Measurements from ENCODE around the gene GMDS.

Gene GMDS

DNA sequence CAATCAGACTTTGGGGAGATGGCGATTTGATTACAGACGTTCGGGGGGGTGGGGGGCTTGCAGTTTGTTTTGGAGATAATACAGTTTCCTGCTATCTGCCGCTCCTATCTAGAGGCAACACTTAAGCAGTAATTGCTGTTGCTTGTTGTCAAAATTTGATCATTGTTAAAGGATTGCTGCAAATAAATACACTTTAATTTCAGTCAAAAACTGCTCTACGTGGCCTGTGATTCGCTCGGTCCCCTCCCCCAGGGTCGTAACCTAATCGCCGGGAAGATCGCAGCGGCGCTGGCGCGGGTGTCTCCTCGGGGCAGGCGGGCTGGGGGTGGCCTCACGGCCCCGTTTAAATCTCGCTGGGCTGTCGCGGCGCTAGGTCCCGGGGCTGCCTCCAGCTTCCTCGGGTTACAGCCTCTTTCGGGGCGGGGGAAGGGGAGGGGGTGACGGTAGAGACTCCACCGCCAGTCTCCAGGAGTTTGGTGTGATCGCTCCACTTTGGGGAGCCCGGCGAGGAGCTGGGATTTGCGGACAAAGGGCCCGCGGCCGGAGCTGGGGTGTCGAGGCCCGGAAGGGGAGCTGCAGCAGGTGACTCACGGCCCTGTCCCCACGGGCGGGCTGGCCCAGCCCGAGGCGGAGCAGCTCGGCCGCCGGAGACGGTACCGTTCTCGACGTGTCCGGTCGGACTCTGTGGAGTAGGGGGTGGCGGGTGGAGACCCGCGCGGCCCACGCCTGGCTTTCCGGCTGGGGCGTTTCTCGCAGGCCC, 631.5 kb downstream of the GMDS start:
- ChIA-PET POLR2A (no interaction called here), CTCF (interaction anchor here (1.0 to 1.3 kb wide), 2 partner anchors 10 to 14 kb away, joined by 6 to 8 read pairs; no protein-coding TSS in a partner anchor)
- H3K27me3 ChIP-seq (replicated peaks in 2 of 5; ENCODE audit: control insufficient read depth in 4 of 5, insufficient read depth in 5 of 5, low read length in 4 of 5) = peaks cover 12 to 95% (median 51%) of the 10 kb centered on the region in 5 experiments
- H3K9me3 ChIP-seq (ENCODE audit: control extremely low read depth in 1 of 5, control insufficient read depth in 4 of 5, insufficient read depth in 2 of 5, low read depth in 1 of 5, low read length in 4 of 5) = no peaks in the 10 kb centered on the region
- no peaks in the 10 kb centered on the region for H3K36me3 ChIP-seq (ENCODE audit: control insufficient read depth in 4 of 4, insufficient read depth in 4 of 4, low read length in 3 of 4)
- DNase-seq = no peak
- 7% methylated on average over 54 of the region's 60 CpGs for WGBS (ENCODE audit: insufficient coverage)
- H3K4me1 ChIP-seq (ENCODE audit: control extremely low read depth in 1 of 4, control insufficient read depth in 4 of 4, insufficient read depth in 4 of 4, low read length in 3 of 4) = peaks cover 0 to 42% (median 37%) of the 10 kb centered on the region in 4 experiments
- no peak overlapping the region for H3K27ac ChIP-seq (ENCODE audit: insufficient read depth in 1 of 2, low read depth in 1 of 2, low read length in 2 of 2, poor library complexity in 1 of 2, severe bottlenecking in 2 of 2)
- peak overlapping the region in 1 of 7 experiments; percentile 19 for H3K4me3 ChIP-seq (ENCODE audit: control insufficient read depth in 1 of 7, extremely low read depth in 1 of 7, insufficient read depth in 4 of 7, low read depth in 2 of 7, low read length in 6 of 7)

DNA sequence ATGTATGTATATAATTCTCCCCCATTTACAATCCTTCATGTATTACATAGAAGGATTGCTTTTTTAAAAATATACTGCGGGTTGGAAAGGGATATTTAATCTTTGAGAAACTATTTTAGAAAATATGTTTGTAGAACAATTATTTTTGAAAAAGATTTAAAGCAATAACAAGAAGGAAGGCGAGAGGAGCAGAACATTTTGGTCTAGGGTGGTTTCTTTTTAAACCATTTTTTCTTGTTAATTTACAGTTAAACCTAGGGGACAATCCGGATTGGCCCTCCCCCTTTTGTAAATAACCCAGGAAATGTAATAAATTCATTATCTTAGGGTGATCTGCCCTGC, 632.1 kb downstream of the GMDS start:
- no CpG with 5 or more reads among the region's 3 CpGs for WGBS (ENCODE audit: insufficient coverage)
- Histone ChIP-seq H3K4me3 (ENCODE audit: control insufficient read depth in 1 of 7, extremely low read depth in 1 of 7, insufficient read depth in 4 of 7, low read depth in 2 of 7, low read length in 6 of 7) (no peak overlapping the region), H3K27ac (ENCODE audit: insufficient read depth in 1 of 2, low read depth in 1 of 2, low read length in 2 of 2, poor library complexity in 1 of 2, severe bottlenecking in 2 of 2) (no peak overlapping the region), H3K36me3 (ENCODE audit: control insufficient read depth in 4 of 4, insufficient read depth in 4 of 4, low read length in 3 of 4) (no peaks in the 10 kb centered on the region), H3K4me1 (ENCODE audit: control extremely low read depth in 1 of 4, control insufficient read depth in 4 of 4, insufficient read depth in 4 of 4, low read length in 3 of 4) (peaks cover 0 to 47% (median 42%) of the 10 kb centered on the region in 4 experiments), H3K9me3 (ENCODE audit: control extremely low read depth in 1 of 5, control insufficient read depth in 4 of 5, insufficient read depth in 2 of 5, low read depth in 1 of 5, low read length in 4 of 5) (no peaks in the 10 kb centered on the region), H3K27me3 (replicated peaks in 2 of 5; ENCODE audit: control insufficient read depth in 4 of 5, insufficient read depth in 5 of 5, low read length in 4 of 5) (peaks cover 12 to 95% (median 50%) of the 10 kb centered on the region in 5 experiments)
- ChIA-PET CTCF (interaction anchor here (3.2 to 3.4 kb wide), 2 partner anchors 14 kb away, joined by 15 to 23 read pairs; no protein-coding TSS in a partner anchor), POLR2A (no interaction called here)
- no peak for DNase-seq

DNA sequence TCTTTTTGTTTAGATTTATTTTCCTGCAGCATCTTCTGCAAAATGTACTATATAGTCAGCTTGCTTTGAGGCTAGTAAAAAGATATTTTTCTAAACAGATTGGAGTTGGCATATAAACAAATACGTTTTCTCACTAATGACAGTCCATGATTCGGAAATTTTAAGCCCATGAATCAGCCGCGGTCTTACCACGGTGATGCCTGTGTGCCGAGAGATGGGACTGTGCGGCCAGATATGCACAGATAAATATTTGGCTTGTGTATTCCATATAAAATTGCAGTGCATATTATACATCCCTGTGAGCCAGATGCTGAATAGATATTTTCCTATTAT, 632.5 kb downstream of the GMDS start:
- Histone ChIP-seq H3K4me3 (ENCODE audit: control insufficient read depth in 1 of 7, extremely low read depth in 1 of 7, insufficient read depth in 4 of 7, low read depth in 2 of 7, low read length in 6 of 7) (no peak overlapping the region), H3K27me3 (replicated peaks in 2 of 5; ENCODE audit: control insufficient read depth in 4 of 5, insufficient read depth in 5 of 5, low read length in 4 of 5) (peaks cover 12 to 95% (median 51%) of the 10 kb centered on the region in 5 experiments), H3K27ac (ENCODE audit: insufficient read depth in 1 of 2, low read depth in 1 of 2, low read length in 2 of 2, poor library complexity in 1 of 2, severe bottlenecking in 2 of 2) (no peak overlapping the region), H3K4me1 (ENCODE audit: control extremely low read depth in 1 of 4, control insufficient read depth in 4 of 4, insufficient read depth in 4 of 4, low read length in 3 of 4) (peaks cover 0 to 51% (median 43%) of the 10 kb centered on the region in 4 experiments), H3K36me3 (ENCODE audit: control insufficient read depth in 4 of 4, insufficient read depth in 4 of 4, low read length in 3 of 4) (no peaks in the 10 kb centered on the region), H3K9me3 (ENCODE audit: control extremely low read depth in 1 of 5, control insufficient read depth in 4 of 5, insufficient read depth in 2 of 5, low read depth in 1 of 5, low read length in 4 of 5) (no peaks in the 10 kb centered on the region)
- 13% methylated on average over 3 of the region's 7 CpGs for WGBS (ENCODE audit: insufficient coverage)
- ChIA-PET CTCF (interaction anchor here (3.2 to 3.4 kb wide), 2 partner anchors 14 kb away, joined by 15 to 23 read pairs; no protein-coding TSS in a partner anchor), POLR2A (no interaction called here)
- peak in 1 of 3 donors; percentile 37 for DNase-seq

DNA sequence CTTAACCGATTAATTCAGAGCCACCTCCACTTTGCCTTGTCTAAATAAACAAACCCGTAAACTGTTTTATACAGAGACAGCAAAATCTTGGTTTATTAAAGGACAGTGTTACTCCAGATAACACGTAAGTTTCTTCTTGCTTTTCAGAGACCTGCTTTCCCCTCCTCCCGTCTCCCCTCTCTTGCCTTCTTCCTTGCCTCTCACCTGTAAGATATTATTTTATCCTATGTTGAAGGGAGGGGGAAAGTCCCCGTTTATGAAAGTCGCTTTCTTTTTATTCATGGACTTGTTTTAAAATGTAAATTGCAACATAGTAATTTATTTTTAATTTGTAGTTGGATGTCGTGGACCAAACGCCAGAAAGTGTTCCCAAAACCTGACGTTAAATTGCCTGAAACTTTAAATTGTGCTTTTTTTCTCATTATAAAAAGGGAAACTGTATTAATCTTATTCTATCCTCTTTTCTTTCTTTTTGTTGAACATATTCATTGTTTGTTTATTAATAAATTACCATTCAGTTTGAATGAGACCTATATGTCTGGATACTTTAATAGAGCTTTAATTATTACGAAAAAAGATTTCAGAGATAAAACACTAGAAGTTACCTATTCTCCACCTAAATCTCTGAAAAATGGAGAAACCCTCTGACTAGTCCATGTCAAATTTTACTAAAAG, 633.0 kb downstream of the GMDS start:
- POLR2A ChIA-PET = no interaction called here
- H3K4me3 ChIP-seq (ENCODE audit: control insufficient read depth in 1 of 7, extremely low read depth in 1 of 7, insufficient read depth in 4 of 7, low read depth in 2 of 7, low read length in 6 of 7) = peak overlapping the region in 5 of 7 experiments; percentile 35 to 72 (median 55)
- H3K27ac ChIP-seq (ENCODE audit: insufficient read depth in 1 of 2, low read depth in 1 of 2, low read length in 2 of 2, poor library complexity in 1 of 2, severe bottlenecking in 2 of 2) = no peak overlapping the region
- no peaks in the 10 kb centered on the region for H3K9me3 ChIP-seq (ENCODE audit: control extremely low read depth in 1 of 5, control insufficient read depth in 4 of 5, insufficient read depth in 2 of 5, low read depth in 1 of 5, low read length in 4 of 5)
- 17% methylated on average over 3 of the region's 10 CpGs for WGBS (ENCODE audit: insufficient coverage)
- H3K27me3 ChIP-seq (replicated peaks in 2 of 5; ENCODE audit: control insufficient read depth in 4 of 5, insufficient read depth in 5 of 5, low read length in 4 of 5) = peaks cover 12 to 95% (median 52%) of the 10 kb centered on the region in 5 experiments
- no peak for DNase-seq
- CTCF ChIA-PET = interaction anchor here (0.7 to 3.4 kb wide), 3 partner anchors 13 to 741 kb away, joined by 3 to 23 read pairs (median 15); no protein-coding TSS in a partner anchor
- peaks cover 0 to 56% (median 47%) of the 10 kb centered on the region in 4 experiments for H3K4me1 ChIP-seq (ENCODE audit: control extremely low read depth in 1 of 4, control insufficient read depth in 4 of 4, insufficient read depth in 4 of 4, low read length in 3 of 4)
- H3K36me3 ChIP-seq (ENCODE audit: control insufficient read depth in 4 of 4, insufficient read depth in 4 of 4, low read length in 3 of 4) = no peaks in the 10 kb centered on the region

DNA sequence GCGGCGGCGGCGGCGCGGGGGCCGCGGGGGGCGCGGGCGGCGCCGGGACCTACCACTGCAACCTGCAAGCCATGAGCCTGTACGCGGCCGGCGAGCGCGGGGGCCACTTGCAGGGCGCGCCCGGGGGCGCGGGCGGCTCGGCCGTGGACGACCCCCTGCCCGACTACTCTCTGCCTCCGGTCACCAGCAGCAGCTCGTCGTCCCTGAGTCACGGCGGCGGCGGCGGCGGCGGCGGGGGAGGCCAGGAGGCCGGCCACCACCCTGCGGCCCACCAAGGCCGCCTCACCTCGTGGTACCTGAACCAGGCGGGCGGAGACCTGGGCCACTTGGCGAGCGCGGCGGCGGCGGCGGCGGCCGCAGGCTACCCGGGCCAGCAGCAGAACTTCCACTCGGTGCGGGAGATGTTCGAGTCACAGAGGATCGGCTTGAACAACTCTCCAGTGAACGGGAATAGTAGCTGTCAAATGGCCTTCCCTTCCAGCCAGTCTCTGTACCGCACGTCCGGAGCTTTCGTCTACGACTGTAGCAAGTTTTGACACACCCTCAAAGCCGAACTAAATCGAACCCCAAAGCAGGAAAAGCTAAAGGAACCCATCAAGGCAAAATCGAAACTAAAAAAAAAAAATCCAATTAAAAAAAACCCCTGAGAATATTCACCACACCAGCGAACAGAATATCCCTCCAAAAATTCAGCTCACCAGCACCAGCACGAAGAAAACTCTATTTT, 633.7 kb downstream of the GMDS start:
- peak in 2 of 3 donors; percentile 57 to 64 for DNase-seq
- no peaks in the 10 kb centered on the region for H3K36me3 ChIP-seq (ENCODE audit: control insufficient read depth in 4 of 4, insufficient read depth in 4 of 4, low read length in 3 of 4)
- CTCF ChIA-PET = interaction anchor here (0.5 to 3.4 kb wide), 5 partner anchors 9 to 890 kb away, joined by 3 to 23 read pairs (median 6); no protein-coding TSS in a partner anchor
- POLR2A ChIA-PET = interaction anchor here (1.3 kb wide), 1 partner anchor 13 kb away, joined by 3 read pairs; no protein-coding TSS in a partner anchor
- H3K27me3 ChIP-seq (replicated peaks in 2 of 5; ENCODE audit: control insufficient read depth in 4 of 5, insufficient read depth in 5 of 5, low read length in 4 of 5) = peaks cover 12 to 95% (median 53%) of the 10 kb centered on the region in 5 experiments
- WGBS (ENCODE audit: insufficient coverage) = 1% methylated on average over 60 of the region's 71 CpGs
- peak overlapping the region in 6 of 7 experiments; percentile 35 to 72 (median 55) for H3K4me3 ChIP-seq (ENCODE audit: control insufficient read depth in 1 of 7, extremely low read depth in 1 of 7, insufficient read depth in 4 of 7, low read depth in 2 of 7, low read length in 6 of 7)
- H3K9me3 ChIP-seq (ENCODE audit: control extremely low read depth in 1 of 5, control insufficient read depth in 4 of 5, insufficient read depth in 2 of 5, low read depth in 1 of 5, low read length in 4 of 5) = no peaks in the 10 kb centered on the region
- peaks cover 0 to 63% (median 53%) of the 10 kb centered on the region in 4 experiments for H3K4me1 ChIP-seq (ENCODE audit: control extremely low read depth in 1 of 4, control insufficient read depth in 4 of 4, insufficient read depth in 4 of 4, low read length in 3 of 4)
- H3K27ac ChIP-seq (ENCODE audit: insufficient read depth in 1 of 2, low read depth in 1 of 2, low read length in 2 of 2, poor library complexity in 1 of 2, severe bottlenecking in 2 of 2) = no peak overlapping the region

DNA sequence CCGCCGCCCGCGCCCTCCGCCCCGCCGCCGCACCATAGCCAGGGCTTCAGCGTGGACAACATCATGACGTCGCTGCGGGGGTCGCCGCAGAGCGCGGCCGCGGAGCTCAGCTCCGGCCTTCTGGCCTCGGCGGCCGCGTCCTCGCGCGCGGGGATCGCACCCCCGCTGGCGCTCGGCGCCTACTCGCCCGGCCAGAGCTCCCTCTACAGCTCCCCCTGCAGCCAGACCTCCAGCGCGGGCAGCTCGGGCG, 634.2 kb downstream of the GMDS start:
- peak in 2 of 3 donors; percentile 31 to 38 for DNase-seq
- POLR2A ChIA-PET = interaction anchor here (1.3 kb wide), 1 partner anchor 14 kb away, joined by 3 read pairs; no protein-coding TSS in a partner anchor
- Histone ChIP-seq H3K36me3 (ENCODE audit: control insufficient read depth in 4 of 4, insufficient read depth in 4 of 4, low read length in 3 of 4) (no peaks in the 10 kb centered on the region), H3K27ac (ENCODE audit: insufficient read depth in 1 of 2, low read depth in 1 of 2, low read length in 2 of 2, poor library complexity in 1 of 2, severe bottlenecking in 2 of 2) (no peak overlapping the region), H3K4me3 (ENCODE audit: control insufficient read depth in 1 of 7, extremely low read depth in 1 of 7, insufficient read depth in 4 of 7, low read depth in 2 of 7, low read length in 6 of 7) (peak overlapping the region in 3 of 7 experiments; percentile 7 to 72 (median 32)), H3K9me3 (ENCODE audit: control extremely low read depth in 1 of 5, control insufficient read depth in 4 of 5, insufficient read depth in 2 of 5, low read depth in 1 of 5, low read length in 4 of 5) (no peaks in the 10 kb centered on the region), H3K27me3 (replicated peaks in 2 of 5; ENCODE audit: control insufficient read depth in 4 of 5, insufficient read depth in 5 of 5, low read length in 4 of 5) (peaks cover 12 to 95% (median 55%) of the 10 kb centered on the region in 5 experiments), H3K4me1 (ENCODE audit: control extremely low read depth in 1 of 4, control insufficient read depth in 4 of 4, insufficient read depth in 4 of 4, low read length in 3 of 4) (peaks cover 0 to 64% (median 53%) of the 10 kb centered on the region in 4 experiments)
- WGBS (ENCODE audit: insufficient coverage) = 3% methylated on average over 37 of the region's 38 CpGs
- CTCF ChIA-PET = interaction anchor here (0.5 to 3.4 kb wide), 4 partner anchors 9 to 890 kb away, joined by 3 to 23 read pairs (median 10); no protein-coding TSS in a partner anchor

Data from common myeloid progenitor, CD34-positive (primary cell).